Right ventricle myocardium inferior (tissue), 1 donor: ENCODE measurements around the gene CNTN4. TPM values are rescaled to one million over a fixed set of nuclear protein-coding genes. Genes with fewer than 3 reads are reported as not detected.

Experiments
- ATAC-seq: fragments of 200-7000 bp; cut with Tn5 transposase; one replicate; pipeline ENCODE4 v1.9.1; 2020; ENCODE audit warnings: mild to moderate bottlenecking, moderate library complexity
- DNase-seq: peaks from one replicate; pipeline ENCODE4 v3.0.0; 2021; ENCODE audit errors: missing footprints
- intact Hi-C: fragments of 100-400 bp; cut with DNase I; formaldehyde crosslinking; loops from one replicate; pipeline ENCODE4 v1.11.0; 2022
- total RNA-seq: library from RNA; stranded (reverse); fragmentation: NEBNext Ultra II Directional; extraction: Animal tissue kit (Norgen Biotek cat#: 25700); gene quantifications from one replicate; pipeline ENCODE4 v1.2.1, GENCODE V29; 2021
- donor health status: DM: no; HTN: yes; CAD: no; lungs with severe emphysema.

The CNTN4 gene
- total RNA-seq, 1 donor from 2014 or later: 2.5 TPM

- intact Hi-C loops: no loop called here
- DNase-seq (no peak), ATAC-seq (no peak)
Observed at GRCh38 chr3:2993736-2994135, 895.1 kb downstream of the CNTN4 start.

GRCh38 chr3:2995195-2995594 lies 896.5 kb downstream of the CNTN4 start:
- intact Hi-C loops: no loop called here
- DNase-seq: no peak
- no peak for ATAC-seq

GRCh38 chr3:3005146-3005744 lies 906.6 kb downstream of the CNTN4 start:
- DNase-seq: no peak
- ATAC-seq: no peak
- intact Hi-C loops: no loop called here

- ATAC-seq (no peak), DNase-seq (no peak)
- intact Hi-C loops: loop anchor here (10.0 kb wide), 1 partner anchor 749 kb away; no protein-coding TSS in a partner anchor
Observed at GRCh38 chr3:3013317-3014052, 914.8 kb downstream of the CNTN4 start.

GRCh38 chr3:3015185-3016089 lies 916.8 kb downstream of the CNTN4 start:
- ATAC-seq (no peak), DNase-seq (no peak)
- intact Hi-C loops: loop anchor here (5.0 to 10.0 kb wide), 2 partner anchors 751 to 1933 kb away; no protein-coding TSS in a partner anchor

GRCh38 chr3:3016226-3016625 lies 917.6 kb downstream of the CNTN4 start:
- ATAC-seq: no peak
- DNase-seq: no peak
- intact Hi-C loops: loop anchor here (5.0 to 10.0 kb wide), 2 partner anchors 751 to 1934 kb away; no protein-coding TSS in a partner anchor

GRCh38 chr3:3020209-3020608 lies 921.5 kb downstream of the CNTN4 start:
- no peak for DNase-seq
- intact Hi-C loops: no loop called here
- no peak for ATAC-seq

- ATAC-seq (no peak), DNase-seq (no peak)
Observed at GRCh38 chr3:3023111-3023745, 924.6 kb downstream of the CNTN4 start.

GRCh38 chr3:3027976-3028567 lies 929.4 kb downstream of the CNTN4 start:
- DNase-seq (no peak), ATAC-seq (no peak)
- intact Hi-C loops: no loop called here

More at GRCh38 chr3:3023111-3023745, 924.6 kb downstream of the CNTN4 start:
- intact Hi-C loops: no loop called here

- ATAC-seq (no peak), DNase-seq (no peak)
- intact Hi-C loops: no loop called here
Observed at GRCh38 chr3:3031326-3031725, 932.7 kb downstream of the CNTN4 start.

- no peak for DNase-seq
- intact Hi-C loops: no loop called here
- no peak for ATAC-seq
Observed at GRCh38 chr3:3037156-3037555, 938.5 kb downstream of the CNTN4 start.

GRCh38 chr3:3038201-3038991 lies 939.7 kb downstream of the CNTN4 start:
- intact Hi-C loops: no loop called here
- DNase-seq (no peak), ATAC-seq (no peak)

- intact Hi-C loops: no loop called here
- DNase-seq (no peak), ATAC-seq (no peak)
Observed at GRCh38 chr3:3053974-3054373, 955.3 kb downstream of the CNTN4 start.

GRCh38 chr3:3059645-3060044 lies 961.0 kb downstream of the CNTN4 start:
- DNase-seq: no peak
- intact Hi-C loops: no loop called here
- no peak for ATAC-seq

- no peak for DNase-seq
Observed at GRCh38 chr3:3064297-3064696, 965.6 kb downstream of the CNTN4 start.

GRCh38 chr3:3065876-3066275 lies 967.2 kb downstream of the CNTN4 start:
- ATAC-seq (no peak), DNase-seq (no peak)
- intact Hi-C loops: no loop called here

More at GRCh38 chr3:3064297-3064696, 965.6 kb downstream of the CNTN4 start:
- intact Hi-C loops: no loop called here
- ATAC-seq: no peak

GRCh38 chr3:3066378-3066777 lies 967.7 kb downstream of the CNTN4 start:
- intact Hi-C loops: no loop called here
- DNase-seq: no peak

GRCh38 chr3:3066910-3067309 lies 968.2 kb downstream of the CNTN4 start:
- DNase-seq (no peak), ATAC-seq (no peak)
- intact Hi-C loops: no loop called here

More at GRCh38 chr3:3066378-3066777, 967.7 kb downstream of the CNTN4 start:
- no peak for ATAC-seq
